HG03139 (cell line): Measurements from ENCODE around the gene AGR2.

ENCODE experiments used
- ATAC-seq: cut with Tn5 transposase; IDR thresholded peaks from one replicate; pipeline ENCODE4 v1.9.1; 2021; ENCODE audit not compliant: unreplicated experiment

Gene AGR2

GRCh38 chr7:16813232-16813616, 8.4 kb upstream of the AGR2 start:
- ATAC-seq = no peak

DNA sequence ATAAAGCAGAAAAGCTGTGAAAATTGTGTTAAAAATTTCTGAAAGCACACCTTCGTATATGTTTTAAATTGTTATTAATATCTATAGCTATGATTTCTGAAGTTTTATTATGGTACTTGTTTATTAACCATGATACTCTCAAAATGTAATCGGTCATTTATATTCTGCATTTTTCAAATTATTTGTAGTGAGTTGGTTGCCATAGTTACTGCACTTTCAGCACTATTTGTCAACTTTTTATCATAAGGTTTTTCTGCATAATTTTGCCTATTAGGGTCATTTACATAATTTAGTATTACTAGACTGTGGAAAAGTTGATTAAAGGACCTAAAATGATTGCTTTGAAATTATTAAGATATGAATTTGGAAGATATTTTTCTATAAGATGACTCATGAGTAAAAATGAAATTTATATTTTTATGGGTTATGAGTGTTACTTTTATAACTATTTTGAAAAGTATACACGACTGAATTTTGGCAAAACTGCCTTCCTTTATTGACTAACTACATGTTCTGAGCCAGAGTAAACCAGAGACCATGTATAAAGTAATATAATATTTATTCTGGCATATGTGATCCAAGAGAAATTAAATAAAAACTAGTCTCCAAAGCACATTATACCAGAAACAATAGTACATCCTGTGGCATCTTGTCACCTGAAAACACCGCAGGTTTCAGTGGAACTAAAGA, 7.9 kb upstream of the AGR2 start:
- no peak for ATAC-seq

DNA sequence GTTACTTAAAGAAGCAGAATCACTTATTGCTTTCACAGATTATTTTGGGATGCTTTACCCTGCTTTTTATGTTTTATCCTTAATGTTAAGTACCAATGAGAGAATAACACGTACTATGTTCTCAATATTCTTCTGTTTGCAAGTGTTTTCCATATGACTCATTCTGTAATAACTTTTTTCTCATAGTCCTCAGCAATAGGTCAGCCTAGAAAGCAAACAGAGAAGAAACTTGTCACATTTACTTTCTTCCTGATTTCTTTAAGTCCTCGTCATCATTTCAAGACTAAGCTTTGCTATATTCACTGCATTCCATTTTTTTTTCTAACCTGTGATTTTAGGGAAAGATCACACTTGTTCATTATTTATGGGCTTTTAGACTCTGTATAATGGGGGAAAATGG, 6.8 kb upstream of the AGR2 start:
- no peak for ATAC-seq

GRCh38 chr7:16810573-16810972, 5.8 kb upstream of the AGR2 start:
- no peak for ATAC-seq

DNA sequence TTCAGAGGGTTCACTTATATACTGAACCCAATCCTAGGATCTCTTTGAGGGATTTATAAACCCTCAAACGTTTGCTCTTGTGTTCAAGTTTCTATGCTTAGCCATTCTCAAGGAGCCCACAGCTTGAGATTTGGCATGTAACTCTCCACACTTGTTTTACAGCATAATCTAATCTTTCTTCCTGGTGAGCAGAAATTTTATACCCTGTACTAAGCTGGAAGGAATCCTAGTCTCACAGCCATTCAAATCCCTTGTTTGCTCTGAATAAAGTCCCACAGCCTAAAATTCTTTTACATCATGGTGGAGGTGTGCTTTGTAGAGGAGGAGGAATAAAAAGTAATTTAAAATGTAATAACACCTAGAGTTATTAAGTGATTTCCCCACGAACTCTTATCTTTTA, 5.3 kb upstream of the AGR2 start:
- no peak for ATAC-seq

- ATAC-seq = no peak
Observed at GRCh38 chr7:16805441-16805840, 642 bp upstream of the AGR2 start.

DNA sequence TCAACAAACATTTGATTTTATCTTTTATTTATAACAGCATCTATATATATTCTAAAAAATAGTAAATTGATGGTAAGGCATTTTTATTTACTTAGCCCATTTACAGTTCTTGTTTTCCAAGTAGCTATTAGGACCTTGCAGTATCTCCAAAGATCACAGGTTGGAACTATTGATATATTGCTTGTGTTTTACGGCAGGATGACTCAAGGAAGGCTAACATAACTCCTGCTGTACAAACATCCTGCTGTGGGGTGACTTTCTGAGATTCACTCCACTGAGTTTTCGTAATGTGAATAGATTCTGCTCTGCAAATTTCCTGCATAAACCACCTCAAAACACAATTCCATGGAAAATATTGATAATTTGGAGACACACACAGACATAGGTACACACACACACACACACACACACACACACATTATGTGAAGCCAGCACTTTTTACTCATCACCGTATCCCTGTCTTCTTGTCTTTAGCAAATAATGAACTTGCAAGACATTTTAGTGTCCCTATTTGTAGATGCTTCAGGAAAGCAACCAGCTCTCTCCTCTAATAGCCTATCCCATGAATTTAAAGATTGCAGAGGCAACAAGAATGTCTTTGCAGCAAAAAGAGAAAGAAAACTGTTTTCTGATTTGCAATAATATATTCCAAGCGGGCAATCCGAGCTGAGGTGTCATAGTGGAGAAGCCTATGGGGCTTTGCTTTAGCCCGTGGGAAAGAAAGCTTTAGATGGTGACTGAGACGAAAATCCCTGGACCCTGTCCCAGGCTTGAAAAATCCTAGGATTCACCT, 722 bp downstream of the AGR2 start:
- ATAC-seq = no peak

- no peak for ATAC-seq
Observed at GRCh38 chr7:16803125-16803524, 1.7 kb downstream of the AGR2 start.

- no peak for ATAC-seq
Observed at GRCh38 chr7:16801579-16801978, 3.2 kb downstream of the AGR2 start.

- ATAC-seq = no peak
Observed at GRCh38 chr7:16801111-16801542, 3.7 kb downstream of the AGR2 start.

- no peak for ATAC-seq
Observed at GRCh38 chr7:16795624-16796023, 9.2 kb downstream of the AGR2 start.

- no peak for ATAC-seq
Observed at GRCh38 chr7:16794986-16795385, 9.8 kb downstream of the AGR2 start.

DNA sequence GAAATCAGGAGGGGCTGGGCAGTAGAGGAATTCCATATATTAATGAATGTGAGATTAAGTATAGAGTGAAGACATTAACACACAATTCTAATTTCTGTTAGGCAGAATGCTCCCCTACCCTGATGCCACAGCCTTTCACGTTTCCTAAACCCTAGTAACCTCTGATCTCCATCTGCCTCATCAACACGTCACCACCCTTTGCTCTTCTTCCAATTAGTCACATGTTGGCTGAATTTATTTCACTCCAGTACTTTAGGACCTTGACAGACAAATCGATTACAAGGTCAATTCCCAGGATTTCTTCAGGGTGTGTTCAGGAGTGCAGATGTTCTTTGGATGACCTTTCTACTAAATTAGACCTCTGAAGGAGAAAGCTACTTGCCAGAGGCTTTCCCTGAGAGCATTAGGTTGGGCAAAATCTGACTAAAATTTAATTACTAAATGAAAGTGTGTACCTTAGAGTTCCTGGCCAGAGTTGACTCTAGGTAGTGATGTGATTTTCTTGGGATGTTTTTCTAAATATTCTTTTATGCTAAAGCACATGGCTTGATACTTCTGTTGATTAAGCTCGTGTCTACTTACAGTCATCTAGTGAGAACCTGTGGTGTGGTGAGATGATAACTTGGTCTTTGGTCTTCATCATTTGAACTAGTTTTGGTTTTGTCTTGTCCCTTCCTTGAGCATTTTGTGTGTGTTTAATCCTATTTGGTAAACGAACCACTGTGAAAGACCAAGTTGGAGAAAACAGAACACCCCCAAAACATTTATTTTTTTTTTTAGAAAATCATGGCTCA, 12.7 kb downstream of the AGR2 start:
- ATAC-seq = no peak

GRCh38 chr7:16791071-16791470, 13.7 kb downstream of the AGR2 start:
- no peak for ATAC-seq

DNA sequence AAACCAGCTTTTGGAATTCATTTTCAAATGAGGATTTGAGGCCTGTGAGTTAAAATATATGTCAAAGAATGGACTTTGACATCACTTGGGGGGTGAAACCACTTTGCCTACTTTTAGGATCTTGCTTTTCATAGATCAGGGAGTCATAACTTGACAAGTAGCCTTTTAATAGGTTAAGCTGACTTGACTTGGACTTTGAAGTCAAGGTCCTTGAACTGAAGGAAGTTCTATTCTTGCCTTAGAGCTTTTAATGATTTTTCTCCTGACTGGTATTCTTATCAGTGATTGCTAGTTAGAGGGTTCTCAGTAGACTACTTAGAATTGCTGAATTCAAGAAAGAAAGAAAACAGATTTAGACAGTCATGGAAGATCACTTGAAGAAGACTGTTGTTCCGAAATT, 17.7 kb downstream of the AGR2 start:
- no peak for ATAC-seq

- ATAC-seq = no peak
Observed at GRCh38 chr7:16786257-16786656, 18.5 kb downstream of the AGR2 start.

GRCh38 chr7:16785846-16786245, 19.0 kb downstream of the AGR2 start:
- no peak for ATAC-seq

DNA sequence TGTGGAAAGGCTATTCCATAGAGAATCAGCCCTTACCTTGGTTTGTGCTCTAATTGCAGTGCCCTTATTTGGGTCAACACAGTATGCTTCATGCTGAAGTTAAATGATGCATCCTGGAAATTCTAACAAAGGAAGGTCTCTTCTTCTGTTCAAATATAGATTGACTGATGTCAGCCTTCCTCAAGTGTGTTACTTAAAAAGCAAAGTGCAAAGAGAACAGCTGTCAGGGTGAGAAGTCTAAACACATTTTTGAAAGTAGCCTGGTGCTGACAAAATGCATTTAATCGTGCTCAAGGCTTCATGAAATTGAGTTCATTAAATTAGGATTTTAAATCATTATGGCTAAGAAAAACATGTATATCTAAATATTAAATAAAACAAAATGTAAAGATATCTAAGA, 19.5 kb downstream of the AGR2 start:
- ATAC-seq = no peak

DNA sequence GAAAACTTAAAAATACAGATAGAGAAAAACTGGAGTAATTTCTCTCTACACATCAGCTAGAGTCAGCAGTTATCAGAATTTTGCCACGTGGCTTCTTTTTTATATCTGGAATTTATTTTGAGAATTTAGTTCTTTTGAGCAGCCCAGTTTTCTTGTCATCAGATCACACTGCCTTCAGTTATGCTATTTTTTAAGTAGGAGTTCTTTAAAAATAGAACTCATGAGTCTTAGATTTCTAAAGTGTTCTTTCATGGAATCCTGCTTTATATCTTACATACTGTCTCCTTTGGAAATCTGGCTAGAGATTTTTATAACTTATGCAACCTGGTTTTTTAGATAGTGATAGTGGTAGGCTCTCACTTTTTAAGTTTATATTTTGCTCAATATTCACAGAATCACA, 24.2 kb downstream of the AGR2 start:
- ATAC-seq = no peak

GRCh38 chr7:16779051-16779450, 25.7 kb downstream of the AGR2 start:
- ATAC-seq = no peak

GRCh38 chr7:16778476-16778875, 26.3 kb downstream of the AGR2 start:
- ATAC-seq = no peak

GRCh38 chr7:16776053-16776452, 28.7 kb downstream of the AGR2 start:
- ATAC-seq = no peak
